Smooth muscle cell of the brain vasculature (primary cell): ENCODE measurements around the gene ENDOV.

Experiments
- DNase-seq: peaks from one replicate; pipeline ENCODE4 v3.0.0-alpha.2; 2012; ENCODE audit warnings: low read depth, low spot score

The ENDOV gene

DNA sequence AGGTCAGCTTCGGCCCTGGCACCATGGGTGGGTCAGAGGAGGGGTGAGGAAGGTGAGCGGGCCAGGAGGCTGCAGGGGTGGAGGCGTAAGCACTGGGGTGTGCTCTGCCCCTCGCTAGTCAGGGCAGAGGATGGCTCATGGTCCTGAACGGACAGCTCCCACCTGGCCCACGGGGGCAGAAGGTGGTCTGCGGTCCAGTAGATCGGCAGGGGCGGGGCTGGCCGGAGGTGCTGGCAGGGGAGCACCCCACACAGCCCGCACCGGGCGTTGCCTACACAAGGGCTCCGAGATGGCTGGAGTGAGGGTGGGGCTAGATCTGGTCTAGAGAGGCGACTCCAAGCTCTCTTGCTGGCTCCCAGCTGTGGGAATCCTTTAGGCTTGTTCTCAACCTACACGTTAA, 53.3 kb downstream of the ENDOV start:
- DNase-seq: no peak

DNA sequence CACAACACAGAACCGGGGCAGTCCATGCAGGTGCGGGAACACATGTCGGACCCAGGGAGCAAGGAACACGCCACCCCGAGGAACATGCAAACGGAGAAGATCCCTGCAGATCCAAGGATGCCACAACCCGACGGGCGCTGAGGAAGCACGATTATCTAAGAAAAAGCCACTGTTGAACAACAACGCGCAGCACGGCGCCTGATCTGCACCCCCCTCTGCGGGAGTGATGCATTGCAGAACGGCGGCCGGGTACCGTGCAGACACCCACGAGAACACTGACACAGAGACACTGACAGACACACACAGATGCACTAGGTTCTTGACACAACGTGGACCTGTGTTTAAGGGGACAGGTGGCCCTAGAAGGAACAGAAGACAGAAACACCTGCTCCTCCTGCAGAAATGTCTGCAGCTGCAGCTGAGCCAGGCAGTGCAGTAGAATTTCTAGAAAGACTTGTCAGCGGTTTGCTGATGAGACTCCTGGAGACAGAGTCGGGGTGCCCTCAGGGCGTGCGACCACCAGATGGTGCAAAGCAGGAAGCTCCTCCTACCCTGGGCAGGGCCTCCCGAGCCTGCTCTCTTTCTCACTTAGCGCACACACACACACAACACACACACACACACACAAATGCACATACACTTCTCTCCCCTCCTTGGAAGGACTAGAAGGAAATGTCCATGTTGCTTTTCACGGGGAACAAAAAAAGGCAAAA, 54.0 kb downstream of the ENDOV start:
- DNase-seq: no peak

DNA sequence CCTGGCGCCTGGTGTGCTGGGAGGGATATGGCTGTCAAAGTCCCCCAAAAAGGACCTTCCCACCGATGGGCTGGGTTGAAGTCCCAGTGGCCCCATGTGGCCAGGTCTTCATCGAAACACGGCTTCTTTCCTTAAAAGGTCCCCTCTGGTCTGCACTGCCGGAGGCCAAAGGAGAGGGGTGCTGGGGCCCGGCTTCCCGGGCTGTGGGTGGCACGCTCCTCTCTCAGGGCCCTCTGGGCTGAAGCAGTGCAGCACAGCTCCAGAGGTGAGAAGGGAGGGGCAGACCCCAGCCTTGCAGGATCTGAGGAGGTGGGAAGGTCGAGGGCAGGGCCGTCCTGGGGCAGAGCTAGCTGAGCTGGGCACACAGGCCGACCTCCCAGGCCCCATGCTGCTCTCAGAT, 54.7 kb downstream of the ENDOV start:
- DNase-seq: no peak

DNA sequence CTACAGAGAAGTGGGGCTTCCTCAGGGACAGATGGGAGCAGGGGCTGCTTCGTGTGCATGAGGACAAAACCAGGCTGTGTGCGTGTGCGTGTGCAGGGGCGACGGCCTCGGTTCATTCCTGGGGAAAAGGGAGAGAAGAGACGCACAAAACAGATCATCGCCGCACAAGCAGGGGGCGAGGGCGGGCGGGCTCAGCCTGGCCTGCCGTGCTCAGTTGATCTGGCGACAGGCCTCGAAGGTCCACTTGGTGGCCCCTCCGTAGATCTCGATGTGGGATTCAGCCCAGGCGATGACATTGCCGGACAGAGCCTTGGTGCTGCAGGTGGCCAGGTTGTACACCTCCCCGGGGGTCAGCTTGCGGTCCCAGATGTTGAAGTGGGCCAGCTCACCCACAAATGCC, 55.6 kb downstream of the ENDOV start:
- DNase-seq: no peak

- no peak for DNase-seq
Observed at GRCh38 chr17:80471922-80472321, 57.0 kb downstream of the ENDOV start.

DNA sequence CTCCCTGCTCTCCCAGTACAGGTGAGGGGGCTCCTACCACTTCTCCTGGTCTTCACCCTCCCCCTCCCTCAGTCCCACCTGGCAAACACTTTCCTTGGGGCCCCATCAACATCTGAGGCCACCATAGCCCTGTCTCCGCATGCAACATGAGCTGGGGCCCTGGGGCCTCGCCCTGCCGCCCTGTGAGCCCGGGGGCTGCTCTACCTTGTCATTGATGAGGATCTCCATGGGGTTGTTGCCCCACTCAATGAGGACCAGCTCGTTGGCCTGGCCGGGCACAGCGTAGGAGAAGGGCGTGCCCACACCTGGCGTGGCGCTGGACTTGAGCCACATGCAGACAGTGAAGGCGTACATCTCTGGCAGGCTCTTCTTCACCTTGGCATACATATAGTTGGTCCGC, 58.0 kb downstream of the ENDOV start:
- no peak for DNase-seq

DNA sequence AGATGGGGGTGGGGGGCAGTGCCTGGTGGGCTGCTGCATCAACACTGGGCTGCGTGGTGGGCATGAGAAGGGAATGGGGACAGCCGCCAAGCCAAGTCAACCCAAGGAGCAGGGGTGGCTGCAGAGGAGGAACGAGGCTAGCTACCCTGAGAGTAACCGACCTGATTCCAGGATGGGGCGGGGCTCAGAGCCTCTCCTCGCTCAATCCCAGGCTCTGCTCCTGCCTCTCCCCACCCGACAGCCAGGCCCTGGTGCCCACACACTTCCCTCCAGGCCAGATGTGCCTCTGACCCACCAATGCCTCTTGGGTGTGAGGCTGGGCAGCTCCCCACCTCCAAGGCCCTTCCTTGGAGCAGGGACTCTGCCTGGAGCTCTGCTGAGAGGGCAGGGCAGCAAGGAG, 58.7 kb downstream of the ENDOV start:
- DNase-seq: no peak

DNA sequence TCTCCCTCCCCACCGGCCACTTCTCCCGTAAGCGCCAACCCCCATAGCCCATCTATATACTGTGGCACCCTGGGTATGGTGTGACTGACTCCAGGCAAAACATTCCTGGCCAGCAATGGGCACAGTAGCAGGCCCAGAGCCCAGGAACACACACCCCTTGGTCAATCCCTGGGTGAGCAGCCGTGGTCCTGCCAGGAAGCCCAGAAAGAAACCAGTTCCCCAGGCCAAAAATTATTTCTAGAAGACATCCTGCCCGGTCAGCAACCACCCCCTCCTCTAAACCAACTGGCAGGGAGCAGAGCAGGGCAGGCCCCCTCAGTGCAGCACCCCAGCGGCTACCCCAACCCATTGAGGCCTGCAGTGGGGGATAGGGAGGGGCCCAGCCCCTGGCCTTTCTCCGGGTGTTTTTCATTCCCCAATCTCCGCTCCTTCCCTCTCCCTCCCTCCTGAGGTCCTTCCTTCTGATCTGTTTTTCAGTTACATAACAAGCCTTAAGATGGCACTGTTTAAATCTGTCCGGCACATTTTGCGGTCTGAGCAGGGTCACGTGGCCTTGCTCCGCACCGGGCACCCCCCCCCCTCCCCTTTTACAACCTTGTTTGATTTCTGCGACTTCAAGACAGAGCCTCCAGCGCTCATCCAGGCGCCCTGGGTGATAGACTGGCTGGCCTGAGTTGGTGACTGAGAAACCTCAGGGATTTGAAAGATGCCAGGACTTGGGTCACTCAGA, 59.4 kb downstream of the ENDOV start:
- DNase-seq: no peak

DNA sequence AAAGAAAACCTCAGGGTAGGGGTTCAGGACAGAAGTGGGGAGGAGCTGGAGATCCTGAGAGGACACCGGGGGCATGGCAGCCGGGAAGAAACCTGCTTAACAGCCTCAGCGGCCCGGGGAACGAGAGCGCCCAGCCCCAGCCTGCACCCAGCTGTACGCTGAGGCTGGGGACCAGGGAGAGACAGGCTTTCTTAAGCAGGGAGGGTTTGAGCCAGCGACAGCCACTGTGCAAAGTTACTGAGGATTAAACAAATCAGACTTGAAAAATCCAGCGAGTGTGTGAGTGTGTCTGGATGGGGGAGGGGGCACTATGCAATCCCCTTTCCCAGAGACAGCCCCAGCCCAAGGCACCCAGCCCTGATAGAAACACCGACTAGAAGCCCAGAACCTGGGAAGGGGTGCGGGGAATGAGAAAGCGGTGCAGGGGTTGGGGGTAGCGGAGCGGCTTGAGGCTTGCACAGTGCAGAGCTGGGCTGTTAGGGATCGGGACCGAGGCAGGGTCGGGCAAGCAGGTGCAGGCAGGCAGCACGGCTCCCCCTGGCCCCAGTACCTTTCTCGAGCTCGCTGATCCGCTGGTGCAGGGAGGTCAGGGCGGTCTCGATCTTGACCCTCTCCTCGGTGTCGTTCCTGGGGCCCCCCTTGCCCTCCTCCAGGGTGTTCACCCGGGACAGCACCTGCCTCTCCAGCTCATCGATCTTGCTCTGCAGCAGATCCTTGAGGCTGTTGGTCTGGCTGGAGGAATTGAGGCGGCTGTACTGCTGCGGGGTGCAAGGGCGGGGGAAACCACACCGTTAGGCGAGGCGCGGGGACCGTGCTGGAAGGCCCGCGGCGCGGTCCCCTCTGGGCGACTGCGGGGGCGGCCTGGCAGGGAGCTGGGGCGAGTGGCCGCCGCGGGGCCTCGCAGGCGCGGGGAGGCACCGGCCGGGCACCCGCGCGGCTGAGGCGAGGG, 60.3 kb downstream of the ENDOV start:
- DNase-seq: no peak

DNA sequence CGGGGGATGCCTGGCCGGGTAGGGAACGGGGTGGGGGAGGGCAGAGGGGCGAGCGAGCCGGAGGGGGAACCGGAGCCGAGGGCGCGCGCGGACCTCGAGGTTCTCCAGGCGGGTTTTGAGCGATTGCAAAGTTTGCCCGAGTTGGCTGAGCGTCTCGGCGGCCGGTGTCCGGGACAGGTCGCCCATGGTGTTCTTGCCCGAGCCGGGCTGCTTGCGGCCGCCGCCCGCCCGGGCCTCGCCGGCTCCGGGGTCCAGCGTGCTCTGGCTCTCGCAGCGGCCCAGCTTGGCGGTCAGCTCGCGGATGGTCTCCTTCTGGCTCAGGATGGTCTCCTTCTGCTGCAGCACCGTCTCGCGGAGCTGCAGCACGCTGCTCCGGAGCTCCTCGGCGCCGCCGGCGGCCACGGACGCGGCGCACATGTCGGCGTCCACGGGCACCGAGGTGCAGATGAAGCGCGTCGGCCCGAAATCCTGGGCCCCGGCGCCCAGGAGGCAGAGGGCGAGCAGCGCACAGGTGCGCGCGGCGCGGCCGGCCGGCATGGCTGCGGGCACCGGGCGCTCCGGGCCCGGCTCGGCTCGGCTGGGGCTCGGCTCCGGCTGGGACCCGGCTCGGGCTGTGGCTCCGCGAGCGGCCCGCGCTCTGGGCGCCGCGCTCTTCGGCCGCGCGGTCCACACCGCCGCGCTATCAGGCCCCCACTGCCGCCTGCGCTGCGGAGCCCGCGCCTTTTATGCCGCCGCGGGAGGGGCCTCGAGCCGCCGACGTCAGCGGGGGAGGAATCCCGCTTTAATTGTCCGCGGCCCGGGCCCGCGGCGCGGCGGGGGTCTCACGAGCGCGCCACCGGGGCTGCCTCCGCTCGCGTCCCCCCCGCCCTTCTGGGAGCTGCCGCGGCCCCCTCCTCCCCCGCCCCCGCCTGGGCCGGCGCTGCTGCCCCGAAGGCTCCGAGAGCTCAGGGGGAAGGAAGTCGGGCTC, 61.2 kb downstream of the ENDOV start, which contains the start of gene NPTX1:
Gene NPTX1, minus strand, starts transcription at position 698 of the 967 bp plus-strand sequence. Its CDS starts 161 bp downstream, at position 537.
- DNase-seq: no peak

DNA sequence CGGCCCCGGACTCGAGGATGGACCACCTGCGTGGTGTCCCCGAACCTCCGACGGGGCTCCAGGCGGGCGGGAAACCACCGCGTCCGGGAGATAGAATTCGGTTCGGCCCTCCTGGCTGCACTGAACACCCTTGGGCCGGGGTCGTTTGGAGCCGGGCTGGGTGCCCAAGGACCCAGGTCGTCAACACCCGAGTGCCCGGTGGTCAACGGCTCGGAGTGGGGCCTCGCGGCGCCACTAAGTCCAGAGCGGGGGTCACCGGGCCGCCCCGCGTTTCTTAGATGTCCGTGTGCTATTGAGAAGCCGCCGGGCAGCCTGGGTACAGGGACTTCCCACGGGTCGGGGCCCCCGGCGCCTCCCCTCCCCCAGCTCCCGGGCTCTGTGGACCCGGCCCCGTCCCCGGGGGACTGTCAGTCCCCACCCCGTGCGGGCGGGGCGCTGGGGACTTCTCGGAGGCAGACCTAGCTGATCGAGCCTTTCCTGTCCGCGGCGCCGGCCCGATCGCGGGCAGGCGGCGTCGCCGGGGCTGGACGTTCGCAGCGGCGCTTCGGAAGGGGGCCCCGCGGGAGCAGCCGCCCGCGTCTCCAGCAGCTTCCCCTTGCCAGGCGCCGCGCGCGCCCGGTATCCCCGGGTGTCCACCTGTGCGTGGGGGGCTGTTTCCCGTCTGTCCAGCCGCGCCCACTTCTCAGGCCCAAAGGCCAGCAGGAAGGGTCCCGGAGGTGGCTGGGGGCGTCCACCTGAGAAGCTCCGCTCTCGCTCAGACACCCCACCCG, 62.1 kb downstream of the ENDOV start:
- DNase-seq: no peak

GRCh38 chr17:80477647-80478478, 62.9 kb downstream of the ENDOV start:
- DNase-seq: no peak

- DNase-seq: no peak
Observed at GRCh38 chr17:80478487-80479245, 63.7 kb downstream of the ENDOV start.

- no peak for DNase-seq
Observed at GRCh38 chr17:80479246-80479566, 64.2 kb downstream of the ENDOV start.

DNA sequence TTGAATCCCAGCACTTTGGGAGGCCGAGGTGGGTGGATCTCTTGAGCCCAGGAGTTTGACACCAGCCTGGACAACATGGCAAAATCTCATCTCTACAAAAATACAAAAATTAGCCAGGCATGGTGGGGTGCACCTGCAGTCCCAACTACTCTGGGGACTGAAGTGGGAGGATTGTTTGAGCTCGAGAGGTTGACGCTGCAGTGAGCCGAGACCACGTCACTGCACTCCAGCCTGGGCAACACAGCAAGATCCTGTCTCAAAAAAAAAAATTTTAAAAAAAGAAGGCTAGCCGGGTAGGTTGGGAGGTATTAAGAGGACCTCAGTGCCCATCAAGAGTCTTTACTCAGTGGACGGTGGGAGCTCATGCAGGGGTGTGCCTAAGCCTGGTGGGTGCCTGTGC, 65.3 kb downstream of the ENDOV start:
- no peak for DNase-seq

DNA sequence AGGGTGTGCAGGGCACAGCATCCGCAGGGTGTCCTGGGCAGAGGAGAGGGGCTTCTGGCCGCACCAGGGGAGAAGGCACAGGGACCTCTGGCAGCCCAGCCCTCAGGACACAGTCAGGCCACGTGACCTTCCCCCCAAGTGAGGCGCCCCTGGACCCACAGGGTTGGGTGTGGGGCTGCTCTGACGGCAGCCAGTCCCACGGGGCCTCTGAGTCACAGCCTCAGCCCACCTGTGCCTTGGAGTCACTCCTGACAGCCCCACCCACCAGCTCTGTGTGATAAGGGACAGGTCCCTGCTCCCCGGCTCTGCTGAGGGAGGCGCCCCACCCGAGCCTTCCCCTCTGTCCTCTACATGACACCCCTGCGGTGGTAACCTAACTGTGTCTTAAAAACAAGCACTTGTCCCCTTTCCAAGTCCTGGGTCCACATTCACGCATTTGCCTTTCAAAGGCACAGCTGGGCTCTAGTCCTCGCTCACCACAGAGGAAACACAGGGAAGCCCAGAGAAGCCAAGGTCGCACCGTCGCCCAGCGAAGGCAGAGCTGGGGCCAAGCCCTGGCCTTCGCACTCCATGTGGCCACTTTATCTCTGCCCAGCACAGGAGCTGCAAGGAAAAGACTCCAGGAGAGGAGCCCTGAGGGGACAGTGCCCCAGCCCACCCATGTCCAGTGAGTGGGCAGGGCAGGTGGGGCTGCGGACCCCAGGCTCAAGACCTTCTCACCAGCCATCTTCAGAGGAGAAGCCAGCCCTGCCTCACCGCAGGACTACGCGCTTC, 66.5 kb downstream of the ENDOV start:
- DNase-seq: no peak

GRCh38 chr17:80482058-80482318, 67.0 kb downstream of the ENDOV start:
- no peak for DNase-seq
